Spleen (tissue), 7 donors: ENCODE data around the gene CEP95.

Experiments used
- CTCF ChIP-seq, 11 experiments: fragments of 200-600 bp in 7 of 11; fragments of 450-650 bp in 4 of 11; sonication (generic) in 4 of 11; IDR thresholded peaks in 8 of 11; conservative IDR thresholded peaks in 3 of 11; 1 replicate in 7 of 11; 2 replicates in 4 of 11; pipeline versions ENCODE4 v1.4.0 to v1.8.0; 2016 to 2021; ENCODE audit warnings: antibody characterized with exemption in 11 of 11, inconsistent platforms in 4 of 11, mild to moderate bottlenecking in 1 of 11
- POLR2A ChIP-seq, 3 donors: fragments of 450-650 bp; IDR thresholded peaks; one replicate each; pipeline ENCODE4 v1.5.1; 2017; ENCODE audit warnings: antibody characterized with exemption in 3 of 3, mild to moderate bottlenecking in 1 of 3
- donor health status: DM: no; HTN: no; CAD: no; lungs with moderate emphysema.
- donor health status: DM: no; HTN: no; CAD: no.
- donor health status: DM: no; HTN: no; CAD: no.

- TF ChIP-seq POLR2A (IDR thresholded peaks at IDR 0.05) (no peak), CTCF (IDR thresholded peaks at IDR 0.05 in 8 of 11, conservative IDR thresholded peaks at IDR 0.05 in 3 of 11) (no peak)
These were observed 31.8 kb downstream of the CEP95 start for GRCh38 chr17:64538508-64539130.
